HUDEP-2 (cell line): ENCODE measurements around the gene KCND3.

Source experiments
- DNase-seq, 76 experiments: peaks; one replicate each; lab custom pipeline; 2025; ENCODE audit not compliant: unreplicated experiment in 76 of 76; lab: John Stamatoyannopoulos, UW

The KCND3 gene

DNA sequence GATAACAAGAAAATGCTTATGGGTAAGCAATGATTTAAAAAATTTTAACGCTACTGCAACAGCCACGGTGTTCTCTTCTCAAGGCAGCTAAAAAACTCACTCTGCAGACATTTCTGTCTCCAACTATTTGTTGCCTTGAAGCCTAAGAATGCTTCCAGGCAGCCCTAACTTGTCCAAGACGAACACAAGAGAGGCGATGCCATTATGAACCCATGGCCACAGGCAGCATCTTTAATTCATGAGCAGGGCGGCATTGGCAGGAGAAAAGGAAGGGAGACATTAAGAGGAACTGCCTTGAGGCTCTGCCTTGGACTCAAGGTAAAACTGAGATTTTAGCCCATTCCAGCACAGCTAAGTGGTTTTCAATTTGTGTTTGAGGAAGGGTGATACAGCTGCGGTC is 67.5 kb downstream of the KCND3 start:
- DNase-seq = no peak

DNA sequence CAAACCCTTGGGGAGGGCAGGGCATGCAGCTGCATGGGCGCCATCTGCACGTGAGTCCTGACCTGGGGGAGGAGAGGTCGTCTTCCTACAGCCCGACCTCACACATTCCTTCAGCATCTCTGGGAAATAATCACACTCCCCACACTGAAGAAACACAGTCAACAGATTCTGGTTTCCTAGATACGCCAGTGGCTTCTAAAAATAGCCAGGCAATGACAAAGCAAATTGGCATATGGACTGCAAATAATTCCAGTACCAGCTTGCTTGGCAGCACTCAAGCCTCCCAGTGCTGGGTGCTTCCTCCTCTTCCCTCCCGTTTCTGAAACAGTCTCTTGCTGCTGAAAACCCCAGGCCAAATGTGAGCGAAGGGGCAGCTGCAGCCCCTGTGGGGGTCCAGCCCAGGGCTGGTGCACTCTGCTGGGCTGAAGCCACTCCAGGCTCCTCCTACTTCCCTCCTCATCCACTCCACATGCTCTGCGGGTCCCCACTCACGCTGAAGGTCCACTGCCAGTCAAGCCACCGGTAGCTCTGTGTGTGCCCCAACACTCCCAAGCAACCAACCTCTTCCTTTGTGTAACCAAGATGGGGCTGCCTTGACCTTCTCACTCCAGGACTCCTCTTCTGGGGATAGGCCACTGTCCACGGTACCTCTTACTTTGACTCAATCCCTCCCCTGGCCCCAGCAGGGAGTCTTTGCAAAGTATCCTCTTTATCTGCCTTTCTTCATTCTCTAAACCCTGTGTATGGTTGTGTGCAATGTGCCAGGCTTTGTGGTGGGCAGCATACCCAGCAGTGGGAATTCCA is 69.0 kb downstream of the KCND3 start:
- no peak for DNase-seq

DNA sequence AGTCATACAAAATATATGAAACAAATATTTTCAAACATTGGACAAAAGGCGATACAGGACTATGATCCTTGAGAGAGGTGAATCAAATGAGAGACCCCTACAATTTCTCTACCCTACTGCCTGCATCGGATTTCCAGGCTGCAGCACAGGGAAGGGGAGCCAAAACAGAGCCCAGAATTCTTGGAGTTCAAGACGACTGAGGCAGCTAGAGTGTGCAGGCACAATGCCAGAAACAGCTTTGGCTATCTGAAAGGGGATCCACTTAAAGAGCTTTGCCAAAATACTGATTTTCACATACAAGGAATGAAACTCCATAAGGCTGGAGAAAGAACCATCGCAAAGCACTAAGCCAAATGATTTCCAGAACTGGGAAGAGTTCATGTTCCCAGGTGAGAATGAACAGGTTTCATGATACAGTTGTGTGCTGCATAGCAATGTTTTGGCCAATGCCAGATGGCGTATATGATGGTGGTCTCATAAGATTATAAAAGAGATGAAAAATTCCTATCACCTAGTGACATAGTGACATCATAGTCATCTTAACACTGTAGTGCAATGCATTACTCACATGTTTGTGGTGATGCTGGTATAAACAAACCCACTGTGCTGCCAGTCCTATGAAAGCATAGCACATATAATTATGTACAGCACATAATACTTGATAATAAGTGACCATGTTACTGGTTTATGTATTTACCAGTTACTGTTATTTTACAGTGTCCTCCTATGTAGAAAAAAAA is 77.5 kb downstream of the KCND3 start:
- no peak for DNase-seq

DNA sequence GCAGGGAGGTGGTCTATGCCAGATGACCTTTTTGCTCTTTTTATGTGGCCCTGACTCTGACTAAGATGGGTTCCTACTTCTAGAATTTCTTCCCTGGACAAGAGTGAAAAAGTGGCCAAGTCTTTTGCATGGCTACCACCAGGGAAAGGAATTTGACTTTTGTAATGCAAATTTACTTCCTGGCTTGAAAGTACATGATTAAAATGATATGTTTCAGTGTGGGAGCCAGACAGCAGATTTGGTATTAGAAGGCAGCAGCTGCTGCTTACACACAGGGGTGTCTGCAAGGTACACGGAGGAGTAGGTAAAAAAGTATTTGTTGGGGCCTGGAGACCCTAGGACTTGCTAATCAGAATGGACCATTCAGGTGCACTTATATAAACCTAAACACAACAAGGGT is 78.4 kb downstream of the KCND3 start:
- no peak for DNase-seq

DNA sequence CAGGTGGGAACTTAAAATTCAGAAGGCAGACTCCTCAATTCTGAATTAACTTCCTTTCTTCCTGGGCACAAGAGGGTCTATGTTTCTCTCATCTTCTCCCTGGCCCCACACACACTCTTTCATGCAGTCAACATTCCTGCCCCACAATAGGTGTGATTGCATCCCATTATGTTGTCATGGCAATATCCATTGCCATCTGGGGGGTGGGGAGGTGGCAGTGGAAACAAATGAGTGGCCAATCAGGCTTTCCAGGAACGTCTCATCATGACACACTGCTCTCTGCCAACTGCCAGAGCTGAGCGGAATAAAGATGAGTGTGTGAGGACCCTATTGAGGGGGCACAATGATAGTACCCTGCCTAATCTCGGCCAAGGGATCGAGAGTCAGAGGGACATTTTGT is 80.4 kb downstream of the KCND3 start:
- no peak for DNase-seq

DNA sequence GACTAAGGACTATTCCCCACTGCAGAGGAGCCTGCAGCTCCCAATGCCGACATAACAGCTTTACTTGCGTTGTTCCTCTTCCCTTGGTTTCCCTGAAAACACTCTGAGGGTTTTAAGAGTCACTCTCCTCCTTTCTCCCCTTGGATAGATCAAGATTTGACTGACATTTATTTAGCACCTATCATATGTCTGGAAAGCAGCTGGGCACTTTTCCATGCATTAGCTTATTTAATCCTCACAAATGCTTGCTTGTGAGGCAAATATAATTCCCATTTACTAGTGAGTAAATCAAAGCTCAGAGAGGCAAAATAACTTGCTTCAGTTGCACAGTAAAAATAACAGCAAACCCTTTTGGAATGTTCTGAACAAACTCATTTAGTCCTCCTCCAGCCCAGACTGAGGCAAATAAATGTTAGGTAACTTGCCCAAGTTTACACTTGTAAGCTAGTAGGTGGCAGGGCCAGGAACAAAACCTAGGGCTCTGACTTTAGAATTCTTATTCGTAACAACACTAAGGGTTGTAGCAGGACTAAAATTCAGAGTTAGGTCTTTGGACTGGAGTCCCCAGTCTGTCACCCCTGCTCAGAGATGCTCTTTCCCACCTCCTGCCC is 81.4 kb downstream of the KCND3 start:
- no peak for DNase-seq

DNA sequence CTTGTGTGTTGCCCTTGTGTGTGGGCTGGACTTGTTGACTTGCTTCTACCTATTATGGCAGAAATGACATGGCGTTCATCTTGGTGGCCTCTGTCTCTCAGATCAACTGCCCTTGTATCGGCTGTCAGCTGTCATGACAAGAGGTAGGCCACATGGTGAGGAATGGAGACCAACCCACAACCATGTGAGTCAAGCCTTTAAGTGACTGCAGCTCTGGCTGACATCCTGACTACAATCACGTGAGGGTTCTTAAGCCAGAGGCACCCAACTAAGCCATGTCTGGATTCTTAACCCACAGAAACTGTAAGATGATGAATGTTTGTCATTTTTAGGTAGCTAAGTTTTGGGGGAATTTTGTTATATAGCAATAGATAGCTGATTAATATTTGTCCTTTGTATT is 82.1 kb downstream of the KCND3 start:
- no peak for DNase-seq

DNA sequence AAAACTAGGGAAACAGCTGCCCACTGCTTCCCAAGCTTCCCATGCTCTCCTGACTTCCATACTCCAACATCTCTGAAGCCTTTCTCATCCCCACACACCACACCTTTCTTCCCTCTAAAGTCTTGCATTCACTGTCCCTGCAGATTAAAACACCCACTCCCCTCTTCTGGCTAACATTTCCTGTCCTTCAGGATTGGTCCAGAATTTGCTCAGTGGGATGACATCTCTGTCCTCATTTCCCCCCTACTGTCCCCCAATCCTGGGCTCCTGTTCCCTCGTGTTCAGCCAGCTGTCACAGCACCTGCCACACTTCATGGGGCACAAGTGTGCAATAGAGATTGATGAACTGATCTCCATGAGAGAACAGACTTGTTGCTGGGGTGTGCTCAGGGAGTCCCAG is 82.7 kb downstream of the KCND3 start:
- DNase-seq = no peak

DNA sequence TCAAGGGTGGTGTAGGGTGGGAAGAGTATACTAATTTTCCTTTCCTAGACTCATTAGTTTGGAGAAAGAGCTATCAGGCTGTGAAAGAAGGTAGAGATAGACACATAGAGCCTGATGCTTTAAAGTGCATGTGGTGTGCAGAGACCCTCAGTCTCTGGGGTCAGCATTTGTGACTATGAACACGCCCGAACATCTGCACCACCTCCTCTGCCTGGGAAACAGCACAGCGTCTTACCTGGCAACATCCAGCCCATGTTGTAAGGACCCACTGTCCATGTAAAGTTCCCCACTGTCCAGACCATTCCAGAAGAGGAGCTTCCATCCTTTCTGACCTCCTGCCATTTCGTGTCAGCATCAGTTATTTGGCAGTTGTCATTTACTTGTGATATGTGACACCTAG is 83.4 kb downstream of the KCND3 start:
- no peak for DNase-seq

DNA sequence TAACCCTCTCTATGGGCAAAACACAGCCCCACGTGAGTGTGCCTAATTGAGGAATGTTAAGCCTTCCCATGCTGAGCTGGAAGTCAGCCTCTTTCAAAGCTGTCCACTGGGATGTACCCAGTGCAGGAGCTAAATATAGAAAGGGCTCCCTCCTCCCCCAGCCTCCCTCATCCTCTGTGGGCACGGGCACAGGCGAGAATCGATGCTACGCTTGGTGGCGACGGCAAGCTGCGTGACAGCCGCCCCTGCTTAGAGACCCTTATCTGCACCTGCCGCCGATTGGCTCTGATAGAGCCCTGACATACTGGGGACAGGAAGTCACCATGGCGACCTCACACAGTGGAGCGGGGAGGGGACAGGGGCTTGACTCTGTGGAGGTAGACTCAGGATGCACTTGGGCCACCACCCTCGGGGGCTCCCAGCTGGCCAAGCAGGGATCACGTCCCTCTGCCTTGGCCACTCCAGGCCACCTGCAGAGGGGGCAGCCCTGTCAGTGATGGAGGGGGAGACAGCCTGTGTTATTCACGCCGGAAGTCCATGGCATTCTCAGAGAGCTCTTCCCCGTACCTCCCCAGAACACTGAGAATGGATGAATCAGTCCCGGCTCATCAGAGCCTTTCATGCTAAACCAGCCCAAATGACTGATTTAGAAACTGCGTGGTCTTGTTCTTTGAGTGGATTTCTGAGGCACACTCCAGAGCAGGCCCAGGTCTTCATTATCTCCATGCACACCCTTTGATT is 84.8 kb downstream of the KCND3 start:
- DNase-seq = no peak

DNA sequence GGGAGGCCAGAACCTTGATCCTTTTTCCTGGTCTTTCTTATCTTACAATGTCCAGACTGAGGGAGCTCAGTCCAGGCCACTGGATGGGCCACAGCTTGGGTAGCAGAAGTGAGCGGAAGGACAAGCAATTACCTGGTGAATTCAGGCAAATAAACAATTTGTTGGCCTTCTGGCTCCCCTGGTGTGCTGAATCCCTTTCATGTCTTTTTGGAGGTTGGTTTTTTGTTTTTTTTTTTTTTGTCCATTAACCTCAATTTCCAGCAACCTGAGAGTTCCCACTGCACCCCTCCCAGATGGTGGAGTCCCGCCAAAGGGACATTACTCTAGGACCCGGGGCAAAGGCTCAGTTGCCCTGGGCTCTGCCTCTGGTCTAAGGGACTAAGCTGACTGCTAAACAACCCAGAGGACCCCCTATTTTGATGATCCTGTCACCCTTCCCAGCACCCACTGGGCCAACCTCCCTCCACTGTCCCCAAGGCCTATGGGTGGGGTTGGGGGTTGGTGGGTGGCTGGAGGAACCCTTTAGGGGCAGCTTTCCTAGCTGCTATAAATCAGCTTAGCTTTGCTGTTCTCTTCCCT is 85.5 kb downstream of the KCND3 start:
- DNase-seq = no peak

DNA sequence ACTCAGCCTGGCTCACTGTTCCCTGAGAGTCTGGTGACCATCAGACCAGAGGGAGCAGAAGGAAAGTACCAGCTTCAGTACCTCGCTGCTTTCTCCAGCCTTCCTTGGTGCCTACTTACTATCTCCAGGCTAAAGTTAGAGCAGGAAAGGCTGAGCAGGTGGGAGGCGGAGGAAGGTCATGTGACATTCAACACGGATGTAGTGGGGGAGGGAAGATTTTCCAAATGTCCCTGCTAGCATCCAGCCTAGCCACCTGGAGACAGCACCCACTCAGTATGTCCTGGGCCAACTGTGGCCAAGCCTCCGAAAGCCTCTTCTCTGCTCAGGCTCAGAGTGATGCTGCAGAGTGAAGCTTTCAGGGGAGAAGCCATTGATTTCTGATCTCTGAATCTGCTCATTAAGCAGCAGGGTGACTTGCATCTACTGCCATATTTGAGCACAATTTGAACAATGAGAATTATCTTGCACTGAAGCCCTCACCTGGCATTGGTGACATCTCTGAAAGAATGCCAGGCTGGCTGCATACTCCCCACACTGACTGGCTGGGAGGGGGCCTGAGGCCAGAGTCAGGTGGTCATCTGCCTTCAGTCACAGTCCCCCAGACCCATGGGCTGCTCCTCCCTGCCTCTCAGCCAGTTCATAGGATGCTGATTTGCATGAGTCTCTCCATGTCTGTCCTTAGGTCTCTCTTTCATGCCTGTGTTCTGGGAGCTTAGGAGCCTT is 86.2 kb downstream of the KCND3 start:
- no peak for DNase-seq

DNA sequence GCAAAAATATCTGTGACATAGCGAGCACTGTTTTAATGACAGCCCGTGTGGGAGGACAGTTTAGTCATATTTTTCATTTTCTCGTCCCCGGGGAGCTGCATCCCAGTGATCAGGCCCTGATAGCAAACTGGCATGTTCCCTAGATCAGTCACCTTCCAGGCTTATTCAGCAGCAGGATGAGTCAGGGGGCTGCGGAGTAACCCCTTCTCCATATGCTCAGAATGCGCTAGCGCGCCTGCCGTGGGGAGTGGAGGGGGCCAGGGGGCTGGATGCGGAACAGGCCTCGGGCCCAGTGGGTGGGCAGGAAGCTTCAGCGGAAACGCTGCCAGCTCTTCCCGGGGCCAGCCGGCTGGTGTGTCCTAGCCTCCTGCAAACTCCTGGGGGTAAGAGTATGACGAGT is 94.0 kb downstream of the KCND3 start:
- no peak for DNase-seq

DNA sequence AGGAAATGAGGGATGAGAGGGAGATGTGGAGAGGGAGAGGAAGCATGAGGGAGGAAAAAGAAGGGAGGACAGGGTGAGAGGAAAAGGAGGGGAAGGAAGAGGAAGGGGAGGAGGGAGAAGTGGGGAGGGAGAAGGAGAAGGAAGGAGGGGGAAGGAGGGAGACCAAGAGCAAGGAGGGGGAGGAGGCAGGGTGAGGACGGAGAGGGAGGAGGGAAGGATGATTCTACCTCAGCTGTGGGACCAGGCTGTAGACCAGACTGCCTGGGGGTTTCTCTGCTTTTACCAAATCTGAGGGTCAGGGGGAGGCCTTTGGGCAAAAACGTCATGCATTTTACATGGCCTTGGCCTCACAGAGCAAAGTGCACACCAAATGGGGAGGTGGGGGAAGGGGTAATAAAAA is 94.5 kb downstream of the KCND3 start:
- no peak for DNase-seq

DNA sequence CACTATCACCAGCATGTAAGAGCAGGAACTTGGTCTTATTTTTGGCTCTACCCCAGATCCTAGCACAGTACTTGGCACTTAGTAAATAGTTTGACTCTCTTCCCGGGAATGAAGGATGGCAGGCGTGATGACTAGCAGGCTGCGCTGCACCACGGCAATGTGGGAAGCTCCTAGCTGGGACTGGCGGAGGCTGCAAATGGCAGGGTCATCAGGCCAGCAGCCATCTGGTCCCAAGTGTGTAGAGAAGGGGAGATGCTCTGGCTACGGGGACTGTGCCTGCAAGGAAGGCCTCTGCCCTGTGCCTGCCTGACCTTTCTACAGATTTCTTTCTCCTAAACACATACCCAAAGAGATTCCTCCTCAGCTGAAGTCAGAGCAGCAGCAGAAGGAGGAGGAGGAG is 95.0 kb downstream of the KCND3 start:
- DNase-seq = no peak

DNA sequence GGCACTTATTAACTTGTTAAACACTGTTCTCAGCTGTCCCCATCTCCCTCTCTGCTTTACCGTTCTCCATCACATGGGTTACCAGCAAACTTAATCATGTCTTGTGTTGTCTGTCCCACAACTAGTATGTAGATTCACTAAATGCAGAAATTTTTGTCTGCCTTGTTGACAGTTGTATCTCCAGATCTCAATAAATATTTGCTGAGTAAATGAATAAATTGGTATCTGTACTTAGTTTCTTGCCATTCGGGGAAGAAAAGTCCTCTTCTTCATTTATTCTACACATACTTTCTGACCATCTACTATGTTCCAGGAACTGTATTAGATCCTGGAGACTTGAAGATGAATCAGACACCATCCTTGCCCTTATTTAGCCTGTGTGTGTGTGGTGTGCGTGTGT is 97.9 kb downstream of the KCND3 start:
- DNase-seq = no peak

DNA sequence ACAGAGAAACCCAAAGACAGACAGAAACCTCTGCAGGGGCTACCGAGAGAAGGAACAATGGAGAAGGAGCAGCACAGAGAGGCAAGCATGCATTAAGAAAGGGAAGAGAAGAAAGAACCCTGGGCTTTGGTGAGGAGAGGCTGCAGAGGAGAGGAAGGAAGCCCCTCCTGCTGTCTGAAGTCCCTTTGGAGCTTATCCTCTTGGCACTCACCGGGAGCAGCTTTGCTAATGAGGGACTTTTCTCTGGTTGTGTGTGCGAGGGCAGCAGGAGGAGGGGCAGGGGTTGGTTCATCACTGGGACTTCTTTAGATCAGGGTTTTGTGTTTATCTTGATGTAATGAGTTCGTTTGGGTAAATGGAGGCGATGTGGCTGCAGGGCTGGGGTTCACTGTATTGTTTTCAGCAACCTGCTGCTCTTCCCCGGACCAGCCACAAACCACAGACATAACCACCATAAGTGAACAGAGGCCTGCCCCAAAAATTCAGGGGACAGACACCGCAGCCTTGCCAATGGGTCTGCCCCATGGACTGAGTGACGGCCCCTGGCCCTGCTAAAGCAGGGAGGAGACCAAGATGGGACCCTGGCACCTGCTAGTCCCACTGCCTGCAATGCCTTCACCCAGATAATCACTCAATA is 100.6 kb downstream of the KCND3 start:
- no peak for DNase-seq

DNA sequence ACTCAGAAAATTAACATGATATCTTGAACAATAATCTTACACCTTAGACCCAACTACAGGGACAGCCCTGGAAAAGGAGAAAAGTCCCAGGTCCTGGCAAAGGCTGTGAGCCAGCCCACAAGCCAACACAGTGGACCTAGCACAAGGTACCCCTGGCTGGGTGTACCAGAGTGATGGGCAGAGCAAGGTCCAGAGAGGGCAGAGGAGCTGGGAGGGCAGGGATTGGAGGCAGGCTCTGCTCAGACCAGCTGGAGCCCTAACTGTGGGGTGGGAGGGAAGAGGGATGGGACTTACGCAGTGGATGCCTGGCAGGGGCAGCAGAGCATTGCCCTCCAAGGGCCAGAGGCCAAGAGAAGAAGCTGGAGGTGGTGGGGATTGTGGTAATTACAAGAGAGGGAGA is 101.6 kb downstream of the KCND3 start:
- no peak for DNase-seq

DNA sequence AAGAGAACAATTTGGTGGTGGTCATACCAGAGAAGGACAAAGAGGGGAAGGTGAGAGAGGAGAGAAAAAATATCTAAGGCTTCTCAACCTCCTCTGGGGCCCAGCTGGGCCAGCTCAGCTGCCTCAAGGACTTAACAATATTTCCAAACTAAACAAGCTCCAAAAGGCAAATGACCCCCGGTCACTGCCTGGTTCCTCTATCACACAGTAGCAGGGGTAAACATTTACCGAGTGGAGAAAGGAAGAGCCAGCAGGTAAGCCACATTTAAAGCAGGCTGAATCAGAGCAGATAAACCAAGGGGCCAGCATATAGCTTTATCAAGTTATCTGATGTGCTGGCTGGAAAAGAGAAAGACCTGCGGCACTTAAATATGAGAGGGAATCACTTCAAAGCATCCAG is 102.1 kb downstream of the KCND3 start:
- no peak for DNase-seq

DNA sequence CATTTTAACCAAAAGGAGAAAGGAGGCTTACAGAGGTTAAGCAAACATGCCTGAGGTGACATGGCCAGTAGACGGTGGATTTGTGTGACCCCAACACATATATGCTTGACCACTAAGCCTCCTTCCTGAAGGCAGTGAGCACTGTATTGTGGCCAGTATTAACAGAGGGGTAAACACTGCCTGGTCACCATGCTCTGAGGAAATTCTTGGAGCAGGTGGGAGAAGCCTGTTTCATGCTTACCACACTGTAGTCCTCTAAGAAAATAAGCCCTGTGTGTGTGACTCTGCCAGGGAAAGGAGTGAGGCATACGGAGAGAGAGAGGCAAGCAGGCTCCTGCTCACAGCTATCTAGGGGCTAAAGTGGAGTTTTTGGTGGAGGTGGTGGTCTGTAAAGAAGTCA is 102.7 kb downstream of the KCND3 start:
- no peak for DNase-seq
